Peyer's patch (tissue), 4 donors: Measurements from ENCODE around the gene KCNK5. TPM values are rescaled to one million over a fixed set of nuclear protein-coding genes. Genes with fewer than 3 reads are reported as not detected.
A peak's percentile ranks its signal among the peaks of the same experiment; 100 is the strongest.

Experiments
- DNase-seq, 3 donors: peaks; one replicate each; pipeline ENCODE4 v3.0.0-alpha.2; 2017 to 2019
- H3K27ac ChIP-seq, 4 donors: fragments of 200-600 bp; sonication (generic); one replicate each; pipeline ENCODE4 v1.5.1; 2016 to 2019
- H3K27me3 ChIP-seq, 2 donors: fragments of 200-600 bp; sonication (generic); one replicate each; pipeline ENCODE4 v1.5.1; 2019
- H3K36me3 ChIP-seq, 3 donors: fragments of 200-600 bp; sonication (generic); one replicate each; pipeline ENCODE4 v1.5.1; 2016 to 2019
- H3K4me1 ChIP-seq, 4 donors: fragments of 200-600 bp; sonication (generic); one replicate each; pipeline ENCODE4 v1.5.1; 2016 to 2019
- H3K4me3 ChIP-seq, 4 donors: fragments of 200-600 bp; sonication (generic); 1 replicate in 3 of 4; 2 replicates in 1 of 4; pipeline ENCODE4 v1.5.1; 2016 to 2019; ENCODE audit warnings: mild to moderate bottlenecking in 1 of 4
- H3K9me3 ChIP-seq, 4 donors: fragments of 200-600 bp; sonication (generic); one replicate each; pipeline ENCODE4 v1.5.1; 2016 to 2019; ENCODE audit warnings: mild to moderate bottlenecking in 1 of 4
- POLR2A ChIP-seq, 2 donors: fragments of 450-650 bp; IDR thresholded peaks; one replicate each; pipeline ENCODE4 v1.5.1; 2017; ENCODE audit warnings: antibody characterized with exemption in 2 of 2, mild to moderate bottlenecking in 2 of 2, moderate library complexity in 2 of 2
- total RNA-seq, 4 donors: library from RNA; depleted of rRNA; stranded (reverse); fragments of >200 nt; gene quantifications; one replicate each; pipeline ENCODE4 v1.1.0, GENCODE V29; 2016
- TF ChIP-seq, protein P1 (sequence below), 6 experiments: fragments of 450-650 bp in 4 of 6; fragments of 200-600 bp in 2 of 6; sonication (generic) in 1 of 6; IDR thresholded peaks; one replicate each; pipeline ENCODE4 v1.5.1; 2017 to 2019; ENCODE audit warnings: antibody characterized with exemption in 6 of 6, mild to moderate bottlenecking in 3 of 6, moderate library complexity in 1 of 6

The KCNK5 gene
- total RNA-seq, 4 donors from 2014 or later: 10.7 to 150 (median 115) TPM

DNA sequence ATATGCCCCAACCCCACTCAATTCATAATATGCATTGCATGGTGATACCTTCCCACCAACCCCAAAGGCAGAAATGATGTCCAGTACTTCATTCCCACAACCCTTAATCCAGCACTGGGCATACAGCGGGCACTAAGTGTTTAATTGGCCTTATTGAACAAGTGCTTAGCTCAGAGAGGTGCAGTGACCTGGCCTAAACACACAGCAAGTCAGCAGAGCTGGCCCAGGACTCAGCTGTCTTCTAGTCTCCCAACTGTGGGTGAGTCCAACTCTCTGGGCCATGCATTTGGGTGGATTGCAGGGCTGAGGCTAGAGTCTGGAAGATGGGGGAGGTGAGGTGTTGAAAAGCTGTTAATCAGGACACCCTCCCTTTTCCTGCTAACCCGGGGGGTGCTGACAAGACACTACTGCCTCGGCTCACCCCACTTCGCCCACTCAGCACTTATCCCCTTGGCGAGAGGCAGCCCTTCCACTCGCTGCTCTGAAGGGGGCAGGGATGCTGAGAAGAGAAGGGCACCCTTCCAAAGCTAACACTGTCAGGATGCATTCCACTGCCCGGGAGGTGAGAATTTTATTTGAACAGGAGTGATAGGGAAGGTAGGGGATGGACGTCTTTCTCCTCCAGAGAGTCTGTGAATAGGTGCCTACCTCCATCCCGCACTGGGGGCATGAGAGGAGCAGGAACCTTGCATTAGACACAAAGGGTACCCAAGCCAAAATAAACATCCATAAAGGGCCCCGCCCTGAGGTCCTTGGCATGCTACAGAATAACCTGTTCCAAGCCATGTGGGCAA is 14.2 kb downstream of the KCNK5 start:
- peak in 1 of 3 donors; percentile 53 for DNase-seq
- TF ChIP-seq, protein P1, sequence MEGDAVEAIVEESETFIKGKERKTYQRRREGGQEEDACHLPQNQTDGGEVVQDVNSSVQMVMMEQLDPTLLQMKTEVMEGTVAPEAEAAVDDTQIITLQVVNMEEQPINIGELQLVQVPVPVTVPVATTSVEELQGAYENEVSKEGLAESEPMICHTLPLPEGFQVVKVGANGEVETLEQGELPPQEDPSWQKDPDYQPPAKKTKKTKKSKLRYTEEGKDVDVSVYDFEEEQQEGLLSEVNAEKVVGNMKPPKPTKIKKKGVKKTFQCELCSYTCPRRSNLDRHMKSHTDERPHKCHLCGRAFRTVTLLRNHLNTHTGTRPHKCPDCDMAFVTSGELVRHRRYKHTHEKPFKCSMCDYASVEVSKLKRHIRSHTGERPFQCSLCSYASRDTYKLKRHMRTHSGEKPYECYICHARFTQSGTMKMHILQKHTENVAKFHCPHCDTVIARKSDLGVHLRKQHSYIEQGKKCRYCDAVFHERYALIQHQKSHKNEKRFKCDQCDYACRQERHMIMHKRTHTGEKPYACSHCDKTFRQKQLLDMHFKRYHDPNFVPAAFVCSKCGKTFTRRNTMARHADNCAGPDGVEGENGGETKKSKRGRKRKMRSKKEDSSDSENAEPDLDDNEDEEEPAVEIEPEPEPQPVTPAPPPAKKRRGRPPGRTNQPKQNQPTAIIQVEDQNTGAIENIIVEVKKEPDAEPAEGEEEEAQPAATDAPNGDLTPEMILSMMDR (IDR thresholded peaks at IDR 0.05): no peak
- no peak for TF ChIP-seq POLR2A (IDR thresholded peaks at IDR 0.05)
- no peaks in the 10 kb centered on the region for H3K9me3 ChIP-seq
- H3K27ac ChIP-seq: peak overlapping the region in 1 of 4 donors; percentile 41
- H3K4me1 ChIP-seq: peaks cover 0 to 78% (median 5%) of the 10 kb centered on the region in 4 donors
- H3K4me3 ChIP-seq: no peak overlapping the region
- H3K27me3 ChIP-seq: no peaks in the 10 kb centered on the region
- H3K36me3 ChIP-seq: no peaks in the 10 kb centered on the region

DNA sequence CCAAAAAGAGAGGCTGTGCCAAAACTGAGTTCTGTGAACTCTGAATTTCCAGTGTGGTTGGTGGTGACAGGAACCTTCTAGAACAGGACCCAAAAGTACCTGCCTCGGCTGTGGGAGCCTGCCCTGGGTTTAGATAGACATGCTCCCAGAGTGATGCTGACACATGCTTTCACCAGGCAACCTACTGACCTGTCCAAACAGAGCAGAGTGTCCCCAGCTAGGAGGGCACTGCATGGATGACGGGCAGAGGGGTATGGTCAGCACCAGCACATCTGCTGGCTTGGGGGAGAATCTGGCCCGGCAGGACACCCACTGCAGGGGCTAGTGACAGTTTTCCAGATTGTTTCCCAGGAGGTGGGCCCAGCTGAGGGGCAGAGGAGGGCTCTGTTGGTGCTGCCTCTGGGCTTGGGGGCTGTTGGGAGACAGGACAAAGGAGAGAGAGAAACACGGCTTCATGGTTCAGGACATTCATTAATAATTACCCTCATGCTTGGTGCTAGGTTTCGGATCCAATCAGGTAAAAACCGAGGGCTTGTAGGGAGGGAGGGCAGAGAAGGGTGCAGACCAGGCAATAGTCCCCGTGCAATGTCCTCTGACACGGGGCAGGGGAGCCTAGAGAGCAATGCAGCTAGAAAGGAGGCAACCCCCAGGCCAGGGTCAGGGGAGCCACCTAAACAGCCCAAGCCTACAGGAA is 15.0 kb downstream of the KCNK5 start:
- peaks cover 0 to 78% (median 5%) of the 10 kb centered on the region in 4 donors for H3K4me1 ChIP-seq
- no peak overlapping the region for H3K4me3 ChIP-seq
- H3K9me3 ChIP-seq: no peaks in the 10 kb centered on the region
- TF ChIP-seq, protein P1 (IDR thresholded peaks at IDR 0.05): no peak
- no peak for TF ChIP-seq POLR2A (IDR thresholded peaks at IDR 0.05)
- no peaks in the 10 kb centered on the region for H3K27me3 ChIP-seq
- DNase-seq: peak in 1 of 3 donors; percentile 41
- H3K27ac ChIP-seq: peak overlapping the region in 1 of 4 donors; percentile 41
- no peaks in the 10 kb centered on the region for H3K36me3 ChIP-seq

DNA sequence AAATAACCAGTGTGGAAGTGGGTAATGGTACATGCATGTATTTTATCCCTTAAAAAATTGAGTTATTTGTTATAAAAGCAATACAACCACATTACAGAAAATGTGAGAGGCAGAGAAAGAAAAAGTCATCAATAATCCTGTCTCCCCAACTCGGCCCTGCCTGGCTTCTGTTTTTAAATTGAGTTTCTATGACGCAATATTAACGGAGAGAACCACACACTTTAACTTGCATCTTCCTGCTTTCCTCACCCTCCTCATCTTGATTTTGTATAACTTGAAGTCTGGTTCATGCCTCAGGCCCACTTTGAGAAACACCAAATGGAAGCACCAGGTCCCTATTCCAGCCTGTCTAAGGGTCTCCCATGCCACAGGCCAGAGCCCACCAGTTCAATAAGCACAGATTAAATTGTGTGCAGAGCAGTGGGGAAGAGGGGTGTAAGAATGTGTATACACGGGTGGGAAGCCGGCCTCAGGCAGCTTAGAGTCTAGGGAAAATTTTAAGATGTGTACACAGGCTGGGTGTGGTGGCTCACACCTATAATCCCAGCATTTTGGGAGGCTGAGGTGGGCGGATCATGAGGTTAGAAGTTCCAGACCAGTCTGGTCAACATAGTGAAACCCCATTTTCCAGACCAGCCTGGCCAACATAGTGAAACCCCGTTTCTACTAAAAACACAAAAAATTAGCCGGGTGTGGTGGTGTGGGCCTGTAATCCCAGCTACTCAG is 15.9 kb downstream of the KCNK5 start:
- TF ChIP-seq POLR2A (IDR thresholded peaks at IDR 0.05): no peak
- TF ChIP-seq, protein P1 (IDR thresholded peaks at IDR 0.05): no peak
- Histone ChIP-seq H3K9me3 (no peaks in the 10 kb centered on the region), H3K27ac (no peak overlapping the region), H3K36me3 (no peaks in the 10 kb centered on the region), H3K4me3 (no peak overlapping the region), H3K27me3 (no peaks in the 10 kb centered on the region), H3K4me1 (peaks cover 0 to 78% (median 3%) of the 10 kb centered on the region in 4 donors)
- DNase-seq: no peak

DNA sequence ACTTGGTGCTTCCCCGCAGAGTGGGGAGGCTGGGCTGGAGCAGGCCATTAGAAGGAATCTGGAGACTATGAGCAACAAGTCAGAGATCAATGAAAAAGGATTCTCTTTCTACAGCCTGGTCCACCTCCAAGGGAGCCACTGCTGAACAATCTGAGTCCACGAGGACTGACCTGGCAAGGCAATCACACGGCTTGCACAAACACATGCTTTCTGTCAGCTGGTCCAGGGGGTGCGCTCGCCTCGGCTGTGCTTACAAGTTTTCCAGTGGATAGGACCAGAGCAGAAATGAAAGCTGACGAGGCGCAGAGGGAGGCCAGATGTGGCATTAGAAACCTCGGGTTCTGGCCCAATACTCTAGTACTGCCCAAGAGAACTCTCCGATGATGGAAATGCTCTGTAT is 18.1 kb downstream of the KCNK5 start:
- H3K36me3 ChIP-seq: no peaks in the 10 kb centered on the region
- no peak for TF ChIP-seq POLR2A (IDR thresholded peaks at IDR 0.05)
- TF ChIP-seq, protein P1 (IDR thresholded peaks at IDR 0.05): no peak
- no peak overlapping the region for H3K27ac ChIP-seq
- peaks cover 0 to 76% (median 5%) of the 10 kb centered on the region in 4 donors for H3K4me1 ChIP-seq
- no peaks in the 10 kb centered on the region for H3K27me3 ChIP-seq
- DNase-seq: peak in 1 of 3 donors; percentile 43
- no peak overlapping the region for H3K4me3 ChIP-seq
- H3K9me3 ChIP-seq: no peaks in the 10 kb centered on the region

DNA sequence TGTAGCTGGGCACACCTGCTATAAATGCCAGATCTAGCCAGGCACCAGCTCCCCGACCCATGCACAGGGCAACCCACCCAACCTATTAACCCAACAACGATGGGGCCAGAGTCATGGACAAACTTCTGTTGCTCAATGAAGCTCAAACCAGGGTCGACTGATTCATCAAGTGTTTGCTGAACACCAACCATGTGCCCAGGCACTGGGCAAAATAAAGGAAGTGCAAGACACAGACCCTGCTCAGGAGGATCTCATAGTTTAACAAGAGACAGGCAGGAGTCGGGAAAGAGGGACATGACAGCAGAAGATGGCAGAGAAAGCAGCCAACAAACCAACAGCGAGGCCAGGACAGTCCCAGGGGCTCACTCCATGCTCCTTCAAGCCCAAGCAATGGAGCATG is 18.8 kb downstream of the KCNK5 start:
- peak overlapping the region in 1 of 4 donors; percentile 91 for H3K27ac ChIP-seq
- H3K27me3 ChIP-seq: no peaks in the 10 kb centered on the region
- no peaks in the 10 kb centered on the region for H3K9me3 ChIP-seq
- H3K4me1 ChIP-seq: peaks cover 0 to 76% (median 5%) of the 10 kb centered on the region in 4 donors
- TF ChIP-seq POLR2A (IDR thresholded peaks at IDR 0.05): no peak
- TF ChIP-seq, protein P1 (IDR thresholded peaks at IDR 0.05): no peak
- H3K4me3 ChIP-seq: no peak overlapping the region
- DNase-seq: no peak
- no peaks in the 10 kb centered on the region for H3K36me3 ChIP-seq
